NCI-H1417 treated with DMSO at 0.1 percent for 48 hours (cell line): Measurements from ENCODE around the gene SLC12A3.

ENCODE experiments used
- DNase-seq: peaks from one replicate; lab custom pipeline; 2025; lab: John Stamatoyannopoulos, UW

The SLC12A3 gene

DNA sequence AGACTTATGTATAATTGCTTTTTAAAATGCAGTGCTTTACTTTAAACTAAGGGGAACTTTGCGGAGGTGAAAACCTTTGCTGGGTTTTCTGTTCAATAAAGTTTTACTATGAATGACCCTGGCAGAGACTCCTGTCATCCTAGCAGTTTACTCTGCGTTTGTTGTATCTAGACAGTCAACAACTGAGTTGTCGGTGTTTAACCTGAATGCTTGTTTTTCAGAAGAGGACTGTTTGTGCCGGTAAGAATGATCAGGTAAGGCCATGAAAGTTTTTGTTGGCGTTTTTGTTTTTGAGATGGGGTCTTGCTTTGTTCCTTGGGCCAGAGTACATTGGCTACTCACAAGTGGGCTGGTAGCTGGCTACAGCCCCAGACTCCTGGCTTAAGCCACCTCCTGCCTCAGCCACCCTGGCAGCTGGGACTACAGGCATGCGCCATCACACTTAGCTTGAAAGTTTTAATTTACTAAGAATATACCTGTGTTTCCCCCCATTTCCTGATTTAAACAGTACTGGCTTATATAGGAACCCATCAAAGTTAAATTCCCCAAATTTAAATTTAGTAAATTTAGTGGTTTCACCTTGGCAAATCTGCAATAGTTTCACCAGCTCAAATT, 78.9 kb downstream of the SLC12A3 start:
- no peak for DNase-seq

DNA sequence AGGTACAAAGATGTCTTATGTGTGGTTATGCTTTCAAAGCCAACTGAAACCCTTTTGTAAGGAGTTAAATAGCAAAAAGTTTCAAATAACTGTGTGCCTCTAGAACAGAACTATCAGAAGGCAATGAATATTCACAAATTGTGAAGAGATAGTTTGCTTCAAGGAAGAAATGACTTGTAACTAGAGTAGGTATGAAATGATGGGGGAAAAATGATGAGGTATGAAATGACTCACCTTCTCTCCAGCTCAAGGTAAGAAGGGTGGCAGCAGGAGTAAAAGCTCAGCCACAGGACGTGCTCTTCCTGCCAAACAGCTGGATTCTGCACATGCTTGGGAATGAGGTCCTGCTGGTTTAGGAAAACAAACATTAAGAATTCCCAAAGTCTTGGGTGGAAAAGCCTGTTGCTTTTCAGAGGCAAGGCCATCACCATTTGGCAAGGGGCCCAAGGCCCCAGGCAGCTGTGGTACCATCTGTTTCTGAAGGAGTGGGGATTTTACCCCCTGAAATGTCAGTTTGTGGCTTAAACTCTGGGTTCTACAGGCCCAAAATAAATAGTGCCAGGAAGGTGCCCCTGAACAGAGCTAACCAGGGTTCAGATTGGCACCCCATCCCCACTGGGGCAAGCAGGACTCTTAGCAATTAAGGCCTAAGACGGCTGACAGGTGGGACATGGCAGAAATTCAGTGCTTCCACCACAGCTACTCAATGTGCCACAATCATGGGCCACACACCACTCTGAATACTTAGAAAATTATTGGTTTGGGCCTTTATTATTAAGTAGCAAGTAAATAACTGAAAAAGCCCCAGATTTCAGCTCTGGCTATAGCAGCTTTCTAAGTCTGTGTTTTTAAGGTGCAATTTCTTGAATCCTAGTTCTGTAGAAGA, 80.2 kb downstream of the SLC12A3 start:
- DNase-seq: no peak

- no peak for DNase-seq
Measured at GRCh38 chr16:56945847-56946527, 81.0 kb downstream of the SLC12A3 start.

DNA sequence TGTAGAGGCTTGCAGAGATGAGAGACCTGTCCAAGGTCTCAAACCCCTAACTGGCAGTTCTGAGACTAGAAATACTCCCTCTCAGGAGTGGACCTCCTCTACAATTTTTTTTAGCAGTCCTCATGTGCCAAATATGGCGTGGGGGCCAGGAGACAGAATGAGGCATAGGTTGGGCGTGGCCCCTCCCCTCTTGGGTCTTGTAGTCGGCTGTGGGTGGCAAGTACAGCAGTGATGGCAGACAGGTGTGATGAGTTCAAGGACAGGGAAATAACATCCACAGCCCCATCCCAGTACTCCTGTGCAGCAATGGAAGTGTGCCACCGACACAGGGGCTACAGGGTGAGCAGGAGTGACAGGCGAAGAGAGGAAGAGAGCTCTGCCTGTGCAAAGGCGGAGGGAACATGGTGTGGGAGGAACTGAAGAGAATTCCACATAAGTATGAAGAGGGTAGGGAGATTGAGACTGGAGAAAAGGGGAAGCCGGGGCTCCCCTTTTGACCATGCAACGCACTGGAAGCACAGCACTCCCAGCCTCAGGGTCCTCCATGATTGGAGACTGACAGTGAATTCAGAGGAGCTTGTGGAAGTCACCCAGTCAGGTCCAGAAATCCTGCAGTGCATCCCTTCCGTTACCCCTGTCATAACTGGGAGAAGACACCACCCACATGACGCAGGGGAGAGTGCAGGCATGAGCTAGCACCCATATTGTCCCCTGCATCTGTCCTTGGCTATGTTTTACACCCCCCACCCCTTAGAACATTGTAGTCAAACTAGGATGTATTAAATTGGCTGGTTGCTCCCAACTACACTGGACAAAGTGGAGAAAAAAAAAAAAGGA, 82.0 kb downstream of the SLC12A3 start:
- no peak for DNase-seq

- no peak for DNase-seq
Measured at GRCh38 chr16:56947604-56947995, 82.6 kb downstream of the SLC12A3 start.

GRCh38 chr16:56948234-56948633, 83.2 kb downstream of the SLC12A3 start:
- DNase-seq: no peak

DNA sequence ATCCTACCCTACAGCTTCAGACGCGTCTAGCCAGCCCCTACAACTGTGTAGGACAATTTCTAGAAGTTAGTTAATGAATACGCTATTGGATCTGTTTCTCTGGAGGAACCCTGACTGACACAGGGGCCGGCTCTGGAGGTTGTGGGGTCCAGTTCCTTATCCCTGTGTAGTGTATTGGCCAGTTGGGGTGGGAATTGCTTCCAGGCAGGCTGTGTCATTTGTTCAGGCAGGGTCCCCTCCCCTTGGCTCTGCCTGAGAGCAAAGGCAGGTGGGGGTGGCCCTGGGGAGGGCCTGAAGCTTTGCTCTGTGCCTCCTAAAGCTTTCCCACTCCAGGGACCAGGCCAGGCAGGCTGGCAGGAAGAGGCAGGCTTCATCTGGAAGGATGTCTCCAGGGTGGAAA, 85.0 kb downstream of the SLC12A3 start:
- DNase-seq: no peak

DNA sequence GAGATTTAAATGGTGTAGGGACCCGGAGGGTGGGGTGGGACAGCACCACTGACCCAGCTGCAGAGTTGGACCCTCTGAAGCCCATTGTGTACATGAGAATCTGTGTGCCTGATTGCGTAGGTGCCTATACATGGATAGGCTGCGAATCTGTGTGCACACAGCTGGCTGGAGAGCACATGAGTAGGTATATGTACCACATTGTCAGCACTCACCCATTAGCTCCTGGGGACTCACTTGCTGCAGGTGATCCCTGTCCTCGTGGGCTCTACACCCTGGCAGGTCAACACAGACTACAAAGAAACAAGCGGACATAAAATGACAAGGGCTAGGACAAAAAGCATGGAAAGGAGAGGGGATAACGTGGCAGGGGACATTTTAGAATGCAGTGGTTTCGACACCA, 85.4 kb downstream of the SLC12A3 start:
- DNase-seq: no peak

GRCh38 chr16:56950881-56951771, 86.1 kb downstream of the SLC12A3 start:
- DNase-seq: no peak

GRCh38 chr16:56953006-56953405, 88.0 kb downstream of the SLC12A3 start:
- no peak for DNase-seq

- no peak for DNase-seq
Measured at GRCh38 chr16:56956076-56956475, 91.1 kb downstream of the SLC12A3 start.

GRCh38 chr16:56956756-56957155, 91.7 kb downstream of the SLC12A3 start:
- DNase-seq: no peak

GRCh38 chr16:56960681-56961281, 95.8 kb downstream of the SLC12A3 start:
- DNase-seq: no peak

- DNase-seq: no peak
Measured at GRCh38 chr16:56961386-56961785, 96.4 kb downstream of the SLC12A3 start.

GRCh38 chr16:56961851-56962281, 96.9 kb downstream of the SLC12A3 start, which contains the start of gene CETP:
CETP (plus strand) TSS chr16:56961950; CDS start chr16:56961980, 30 bp downstream.
- DNase-seq: no peak

DNA sequence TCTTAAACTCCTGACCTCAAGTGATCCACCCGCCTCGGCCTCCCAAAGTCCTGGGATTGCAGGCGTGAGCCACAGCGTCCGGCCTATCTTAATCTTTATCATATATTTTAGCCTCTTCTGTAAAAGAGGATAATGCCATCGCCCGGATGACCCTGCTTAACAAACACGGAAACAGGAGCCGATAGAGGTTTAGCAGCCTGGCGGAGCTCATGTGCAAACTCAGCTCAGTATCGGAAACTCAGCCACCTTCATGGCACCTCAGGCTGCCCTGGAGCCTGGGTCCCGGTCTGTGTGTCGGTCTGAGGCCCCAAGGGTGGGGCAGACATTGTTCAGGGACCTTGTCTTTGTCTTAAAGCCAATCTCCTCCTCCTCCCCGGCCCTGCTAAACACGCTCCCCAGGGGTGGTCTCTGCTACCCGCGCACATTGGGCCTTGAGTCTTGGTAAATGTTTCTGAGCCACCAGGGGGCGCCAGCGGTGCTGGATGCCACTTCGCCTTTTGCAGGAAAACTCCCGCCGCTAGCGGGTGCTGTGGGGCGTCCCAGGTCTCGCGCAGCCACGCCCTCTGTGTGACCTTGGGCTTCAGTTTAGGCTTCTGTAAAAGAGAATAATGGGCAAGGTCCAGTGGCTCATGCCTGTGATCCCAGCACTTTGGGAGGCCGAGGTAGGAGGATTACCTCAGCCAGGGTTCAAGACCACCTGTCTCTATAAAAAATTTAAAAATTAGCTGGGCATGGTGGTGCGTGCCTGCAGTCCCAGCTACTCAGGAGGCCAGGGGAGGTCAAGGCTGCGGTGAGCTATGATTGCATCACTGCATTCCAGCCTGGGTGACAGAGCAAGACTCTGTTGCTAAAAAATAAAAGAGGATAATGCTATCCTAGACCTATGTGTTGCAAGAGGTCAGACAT, 99.5 kb downstream of the SLC12A3 start:
- DNase-seq: no peak
